NCI-H1417 treated with DMSO at 0.1 percent for 48 hours (cell line): ENCODE data around the gene LOXL3.
"Not testable (repeated sequence)": the region's sequence is repeated elsewhere in the genome, so short reads cannot be mapped to it uniquely, and the experiment has no call there.

ENCODE experiments used
- DNase-seq: peaks from one replicate; lab custom pipeline; 2025; lab: John Stamatoyannopoulos, UW

Gene LOXL3

GRCh38 chr2:74573747-74574562 lies 20.2 kb upstream of the LOXL3 start:
- no peak for DNase-seq

- no peak for DNase-seq
Observed at GRCh38 chr2:74572178-74572925, 18.6 kb upstream of the LOXL3 start.

GRCh38 chr2:74571058-74571457 lies 17.3 kb upstream of the LOXL3 start:
- no peak for DNase-seq

- no peak for DNase-seq
Observed at GRCh38 chr2:74569686-74570085, 15.9 kb upstream of the LOXL3 start.

- DNase-seq, result no peak
Observed at GRCh38 chr2:74567881-74568280, 14.1 kb upstream of the LOXL3 start.

GRCh38 chr2:74566754-74567085 lies 13.0 kb upstream of the LOXL3 start:
- DNase-seq, result no peak

GRCh38 chr2:74566076-74566753 lies 12.5 kb upstream of the LOXL3 start:
- no peak for DNase-seq

GRCh38 chr2:74564222-74564621 lies 10.5 kb upstream of the LOXL3 start:
- DNase-seq, result no peak

GRCh38 chr2:74562126-74562775 lies 8.5 kb upstream of the LOXL3 start:
- DNase-seq, result no peak

- DNase-seq, result not testable (repeated sequence)
Observed at GRCh38 chr2:74561022-74561421, 7.3 kb upstream of the LOXL3 start.

- DNase-seq, result no peak
Observed at GRCh38 chr2:74560591-74560990, 6.8 kb upstream of the LOXL3 start.

- no peak for DNase-seq
Observed at GRCh38 chr2:74559912-74560311, 6.2 kb upstream of the LOXL3 start.

GRCh38 chr2:74558284-74559230 lies 4.8 kb upstream of the LOXL3 start:
- no peak for DNase-seq

- DNase-seq, result no peak
Observed at GRCh38 chr2:74556831-74557370, 3.2 kb upstream of the LOXL3 start.

GRCh38 chr2:74556159-74556558 lies 2.4 kb upstream of the LOXL3 start:
- no peak for DNase-seq

GRCh38 chr2:74555610-74556103 lies 1.9 kb upstream of the LOXL3 start:
- no peak for DNase-seq

- DNase-seq, result no peak
Observed at GRCh38 chr2:74554820-74555531, 1.2 kb upstream of the LOXL3 start.

GRCh38 chr2:74552914-74553811 lies 579 bp downstream of the LOXL3 start:
- DNase-seq, result no peak
